Measurements from ENCODE around the gene LLGL2. TPM values are rescaled to one million over a fixed set of nuclear protein-coding genes. Genes with fewer than 3 reads are reported as not detected.

LLGL2 gene
- total RNA-seq, 1 experiment from 2014 or later: 6.6 TPM

DNA sequence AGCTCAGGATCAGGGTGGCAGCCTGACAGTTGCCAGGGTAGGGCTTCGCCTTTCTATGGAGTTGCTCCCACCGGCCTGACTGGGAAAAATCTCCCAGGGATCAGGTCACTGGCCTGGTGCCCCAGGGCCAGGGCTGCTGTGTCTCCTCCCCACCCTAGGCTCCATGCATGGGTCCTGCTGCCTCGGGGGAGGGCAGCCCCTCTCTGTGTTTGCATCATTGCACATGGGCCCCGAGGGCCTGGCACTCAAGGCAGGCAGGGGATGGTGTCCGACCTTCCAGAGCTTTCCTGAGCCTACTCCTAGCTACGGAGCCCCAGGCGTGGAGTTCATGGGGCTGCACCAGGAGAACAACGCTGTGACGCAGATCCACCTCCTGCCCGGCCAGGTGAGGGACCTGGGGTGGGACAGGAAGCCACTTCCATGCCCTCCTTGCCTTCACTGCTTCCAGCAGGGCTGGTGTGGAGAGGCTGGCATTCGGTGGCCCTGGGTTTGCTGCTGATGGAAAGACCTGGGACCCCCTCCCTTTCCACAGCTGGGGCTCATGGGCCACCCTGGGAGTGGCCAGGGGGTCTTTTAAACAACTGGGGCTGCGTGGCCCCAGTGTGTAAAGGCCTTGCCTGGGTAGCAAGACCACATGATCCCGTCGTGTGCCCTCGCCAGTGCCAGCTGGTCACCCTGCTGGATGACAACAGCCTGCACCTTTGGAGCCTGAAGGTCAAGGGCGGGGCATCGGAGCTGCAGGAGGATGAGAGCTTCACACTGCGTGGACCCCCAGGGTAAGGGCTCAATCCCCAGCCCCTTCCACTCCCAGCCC is 32.6 kb downstream of the LLGL2 start:
- DNase-seq (ENCODE audit: low read depth, low spot score): no peak
- in situ Hi-C loops (cut with HindIII; ENCODE audit: low pct_unique_long_range_greater_than_20kb, low sequenced_read_pairs): no loop called here

DNA sequence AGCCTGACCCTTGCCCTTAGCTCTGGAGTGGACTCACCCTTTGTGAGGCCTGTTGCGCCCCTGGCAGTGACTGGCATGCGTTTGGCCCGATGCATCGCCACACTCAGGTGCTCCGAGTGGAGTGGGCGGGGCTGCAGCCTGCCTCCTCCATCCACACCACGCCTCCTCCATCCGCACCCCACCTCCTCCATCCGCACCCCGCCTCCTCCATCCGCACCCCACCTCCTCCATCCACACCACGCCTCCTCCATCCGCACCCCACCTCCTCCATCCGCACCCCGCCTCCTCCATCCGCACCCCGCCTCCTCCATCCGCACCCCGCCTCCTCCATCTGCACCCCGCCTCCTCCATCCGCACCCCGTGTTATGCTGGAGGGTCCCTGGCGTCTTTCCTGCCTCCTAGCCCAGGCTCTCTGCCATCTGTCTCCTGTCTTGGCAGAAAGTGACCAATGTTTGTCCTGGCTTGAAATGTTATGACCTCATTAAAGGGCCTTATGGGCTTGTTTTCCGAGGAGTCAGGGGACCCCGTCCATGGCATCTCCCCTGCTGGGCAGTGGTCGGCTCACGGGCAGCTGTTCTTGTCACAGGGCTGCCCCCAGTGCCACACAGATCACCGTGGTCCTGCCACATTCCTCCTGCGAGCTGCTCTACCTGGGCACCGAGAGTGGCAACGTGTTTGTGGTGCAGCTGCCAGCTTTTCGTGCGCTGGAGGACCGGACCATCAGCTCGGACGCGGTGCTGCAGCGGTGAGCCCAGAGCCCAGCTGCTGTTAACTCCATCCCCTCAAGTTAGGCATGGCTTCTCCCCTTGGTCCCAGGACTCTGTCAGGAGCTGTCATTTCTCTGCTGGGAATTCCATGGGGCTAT is 33.4 kb downstream of the LLGL2 start:
- in situ Hi-C loops (cut with HindIII; ENCODE audit: low pct_unique_long_range_greater_than_20kb, low sequenced_read_pairs): no loop called here
- no peak for DNase-seq (ENCODE audit: low read depth, low spot score)

DNA sequence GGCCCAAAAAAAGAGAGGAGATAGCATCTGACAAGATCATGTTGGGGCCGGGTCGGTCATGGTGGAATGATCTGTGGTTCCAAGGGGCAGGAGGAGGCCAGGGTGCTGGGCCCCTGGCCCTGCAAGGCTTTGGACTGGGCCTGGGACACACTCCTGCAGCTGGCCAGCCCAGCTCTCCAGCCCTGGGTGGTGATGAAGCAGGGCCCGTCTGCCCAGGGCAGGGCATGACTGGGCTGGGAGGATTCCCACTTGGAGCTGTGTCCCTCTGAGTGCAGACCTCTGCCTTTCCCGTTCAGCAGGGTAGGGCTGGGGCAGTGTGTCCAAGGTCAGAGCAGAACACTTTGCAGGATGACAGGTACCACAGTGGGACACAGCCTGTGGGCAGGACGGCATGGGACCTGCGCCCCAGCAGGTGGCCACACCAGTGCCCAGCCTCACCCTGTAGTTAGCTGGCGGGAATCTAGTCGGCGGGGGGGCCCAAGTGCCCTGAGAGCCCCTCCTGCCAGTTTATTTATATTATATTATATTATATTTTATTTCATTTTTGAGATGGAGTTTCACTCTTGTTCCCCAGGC is 34.5 kb downstream of the LLGL2 start:
- DNase-seq (ENCODE audit: low read depth, low spot score): no peak
- in situ Hi-C loops (cut with HindIII; ENCODE audit: low pct_unique_long_range_greater_than_20kb, low sequenced_read_pairs): no loop called here

DNA sequence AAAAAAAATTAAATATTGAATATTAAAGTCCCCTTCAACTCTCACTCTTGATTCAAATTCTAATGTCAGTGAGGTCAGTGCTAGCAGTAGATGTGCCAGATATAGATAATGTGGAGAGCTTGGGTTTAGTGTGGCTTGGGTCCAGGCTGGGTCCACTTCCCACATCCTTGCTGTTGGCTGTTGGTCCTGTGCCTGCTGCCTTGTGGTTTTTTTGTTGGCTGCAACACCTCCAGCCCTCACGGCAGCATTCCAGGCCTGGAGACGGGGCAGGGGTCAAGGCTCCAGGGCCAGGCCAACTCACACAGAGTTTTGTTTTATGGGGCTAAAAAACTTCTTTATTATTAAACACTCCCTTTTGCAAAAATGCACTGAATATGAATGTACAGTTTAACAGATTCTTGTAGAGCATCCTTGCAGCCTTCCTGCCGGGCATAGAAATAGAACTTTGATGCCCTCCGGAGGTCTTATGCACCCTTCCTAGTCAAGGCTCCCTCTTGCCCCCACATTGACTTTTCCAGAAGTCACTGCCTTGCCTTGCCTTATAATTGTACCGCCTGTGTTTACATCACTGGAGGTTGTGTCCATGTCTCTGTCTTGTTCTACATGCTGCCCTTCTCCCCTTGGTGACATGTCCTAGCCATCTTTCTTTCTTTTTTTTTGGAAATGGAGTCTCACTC is 36.6 kb downstream of the LLGL2 start:
- in situ Hi-C loops (cut with HindIII; ENCODE audit: low pct_unique_long_range_greater_than_20kb, low sequenced_read_pairs): no loop called here
- DNase-seq (ENCODE audit: low read depth, low spot score): no peak

DNA sequence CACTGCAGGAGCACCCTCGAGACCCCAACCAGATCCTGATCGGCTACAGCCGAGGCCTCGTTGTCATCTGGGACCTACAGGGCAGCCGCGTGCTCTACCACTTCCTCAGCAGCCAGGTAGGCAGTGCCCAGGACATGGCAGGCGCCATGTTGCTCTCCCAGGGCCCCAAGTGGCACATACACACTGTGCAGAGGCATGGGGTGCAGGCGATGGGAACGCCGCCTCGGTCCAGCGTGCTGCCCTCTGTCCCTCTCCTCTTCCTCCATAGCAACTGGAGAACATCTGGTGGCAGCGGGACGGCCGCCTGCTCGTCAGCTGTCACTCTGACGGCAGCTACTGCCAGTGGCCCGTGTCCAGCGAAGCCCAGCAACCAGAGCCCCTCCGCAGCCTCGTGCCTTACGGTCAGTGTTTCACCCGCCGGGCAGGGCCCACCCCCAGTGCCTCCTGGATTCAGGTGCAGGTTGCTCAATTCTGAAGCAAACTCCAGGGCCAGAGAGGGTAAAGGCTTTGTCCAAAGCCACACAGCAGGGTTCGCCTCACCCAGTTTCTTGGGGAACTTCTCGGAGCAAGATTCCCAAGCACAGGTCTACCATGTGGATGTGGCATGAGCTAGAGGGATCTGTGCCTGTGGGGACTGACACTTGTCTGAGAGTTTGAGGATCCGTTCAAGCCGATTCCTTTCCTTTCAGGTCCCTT is 37.7 kb downstream of the LLGL2 start:
- no peak for DNase-seq (ENCODE audit: low read depth, low spot score)

DNA sequence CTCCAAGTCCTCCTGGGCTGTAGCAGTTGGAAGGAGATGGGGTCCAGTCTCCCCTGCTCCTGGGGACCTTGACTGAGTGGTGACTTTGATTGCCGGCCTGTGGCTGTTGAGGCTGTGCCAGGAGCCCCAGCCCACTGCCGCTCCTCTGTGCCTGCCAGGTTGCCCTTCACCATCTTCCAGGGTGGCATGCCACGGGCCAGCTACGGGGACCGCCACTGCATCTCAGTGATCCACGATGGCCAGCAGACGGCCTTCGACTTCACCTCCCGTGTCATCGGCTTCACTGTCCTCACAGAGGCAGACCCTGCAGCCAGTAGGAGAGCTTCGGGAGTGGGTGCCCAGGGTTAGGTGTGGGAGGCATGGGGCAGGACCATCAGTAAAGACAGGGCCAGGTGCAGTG is 38.7 kb downstream of the LLGL2 start:
- no peak for DNase-seq (ENCODE audit: low read depth, low spot score)
- in situ Hi-C loops (cut with HindIII; ENCODE audit: low pct_unique_long_range_greater_than_20kb, low sequenced_read_pairs): no loop called here

More for the DNA sequence above, 37.7 kb downstream of the LLGL2 start:
- in situ Hi-C loops (cut with HindIII; ENCODE audit: low pct_unique_long_range_greater_than_20kb, low sequenced_read_pairs): no loop called here

DNA sequence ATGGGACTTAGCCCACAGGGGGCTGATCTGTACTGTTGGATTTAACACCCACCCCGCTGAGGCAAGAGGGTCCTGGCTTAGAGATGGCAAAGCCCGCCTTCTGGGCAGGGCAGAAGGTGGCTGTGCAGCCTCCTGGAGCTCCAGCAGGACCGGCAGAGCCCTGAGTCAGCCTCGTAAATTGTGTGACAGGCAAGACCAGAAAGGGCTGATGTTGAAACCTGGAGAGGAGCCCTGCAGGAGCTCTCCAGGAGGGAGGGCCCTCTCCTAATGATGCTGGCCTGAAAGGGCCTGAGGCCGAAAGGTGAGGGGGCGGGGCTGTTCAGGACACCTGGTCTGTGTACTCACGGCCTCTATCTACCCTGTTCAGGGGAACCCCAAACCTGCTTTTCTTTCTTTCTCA is 39.6 kb downstream of the LLGL2 start:
- DNase-seq (ENCODE audit: low read depth, low spot score): no peak
- in situ Hi-C loops (cut with HindIII; ENCODE audit: low pct_unique_long_range_greater_than_20kb, low sequenced_read_pairs): no loop called here

DNA sequence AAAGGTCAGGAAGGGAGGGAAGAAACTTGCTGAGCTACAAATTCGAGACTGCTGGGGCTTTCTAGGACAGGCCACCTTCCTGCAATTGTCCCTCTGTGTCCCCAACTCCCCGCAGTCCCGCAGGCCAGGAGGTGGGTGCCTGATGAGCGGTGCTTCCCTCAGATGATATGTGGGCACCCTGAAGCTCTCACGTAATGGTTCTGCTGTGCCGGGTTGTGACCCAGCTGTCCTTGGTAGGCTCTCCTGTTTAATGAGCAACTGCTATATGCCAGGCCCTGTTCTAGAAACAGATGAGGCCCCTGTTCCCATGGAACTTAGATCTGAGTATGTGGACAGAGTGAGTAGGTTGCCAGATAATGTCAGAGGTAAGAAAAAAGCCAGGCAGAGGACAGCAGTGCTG is 40.1 kb downstream of the LLGL2 start:
- in situ Hi-C loops (cut with HindIII; ENCODE audit: low pct_unique_long_range_greater_than_20kb, low sequenced_read_pairs): no loop called here
- no peak for DNase-seq (ENCODE audit: low read depth, low spot score)

DNA sequence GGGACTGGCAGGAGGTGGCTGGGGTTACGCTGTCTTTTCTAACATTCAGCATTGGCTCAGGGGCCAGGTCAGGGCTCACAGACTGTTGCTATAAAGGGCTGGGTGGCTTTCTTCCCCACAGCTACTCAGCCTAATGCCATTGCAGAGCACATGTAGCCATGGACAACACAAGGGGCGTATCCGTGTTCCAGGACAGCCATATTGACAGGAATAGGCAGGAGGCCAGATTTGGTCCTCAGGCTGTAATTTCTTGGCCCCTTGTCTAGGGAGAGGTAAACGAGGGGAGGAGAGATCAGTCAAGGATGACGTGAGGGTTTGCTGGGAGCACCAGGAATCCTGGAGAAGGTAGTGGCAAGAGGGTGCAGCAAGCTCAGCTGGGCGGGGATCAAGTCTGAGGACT is 40.9 kb downstream of the LLGL2 start:
- in situ Hi-C loops (cut with HindIII; ENCODE audit: low pct_unique_long_range_greater_than_20kb, low sequenced_read_pairs): no loop called here

DNA sequence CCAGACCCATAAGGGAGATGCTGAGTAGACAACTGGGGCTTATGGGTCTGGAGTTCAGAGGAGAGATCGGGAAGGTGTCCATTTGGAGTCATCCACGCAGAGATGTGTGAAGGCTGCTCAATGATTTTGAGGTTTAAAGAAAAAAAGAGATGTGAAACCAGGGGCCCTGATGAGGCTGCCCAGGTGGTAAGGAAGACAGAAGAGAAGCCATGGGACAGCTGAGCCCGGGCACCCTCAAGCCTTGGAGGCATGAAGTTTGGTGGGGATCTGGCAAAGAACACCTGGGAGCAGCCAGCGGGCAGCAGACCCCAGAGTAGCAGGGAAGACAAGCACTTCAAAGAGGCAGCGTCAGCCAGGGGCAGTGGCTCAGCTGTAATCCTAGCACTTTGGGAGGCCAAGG is 41.3 kb downstream of the LLGL2 start:
- in situ Hi-C loops (cut with HindIII; ENCODE audit: low pct_unique_long_range_greater_than_20kb, low sequenced_read_pairs): no loop called here
- DNase-seq (ENCODE audit: low read depth, low spot score): no peak

More for the DNA sequence above, 40.9 kb downstream of the LLGL2 start:
- DNase-seq (ENCODE audit: low read depth, low spot score): no peak

DNA sequence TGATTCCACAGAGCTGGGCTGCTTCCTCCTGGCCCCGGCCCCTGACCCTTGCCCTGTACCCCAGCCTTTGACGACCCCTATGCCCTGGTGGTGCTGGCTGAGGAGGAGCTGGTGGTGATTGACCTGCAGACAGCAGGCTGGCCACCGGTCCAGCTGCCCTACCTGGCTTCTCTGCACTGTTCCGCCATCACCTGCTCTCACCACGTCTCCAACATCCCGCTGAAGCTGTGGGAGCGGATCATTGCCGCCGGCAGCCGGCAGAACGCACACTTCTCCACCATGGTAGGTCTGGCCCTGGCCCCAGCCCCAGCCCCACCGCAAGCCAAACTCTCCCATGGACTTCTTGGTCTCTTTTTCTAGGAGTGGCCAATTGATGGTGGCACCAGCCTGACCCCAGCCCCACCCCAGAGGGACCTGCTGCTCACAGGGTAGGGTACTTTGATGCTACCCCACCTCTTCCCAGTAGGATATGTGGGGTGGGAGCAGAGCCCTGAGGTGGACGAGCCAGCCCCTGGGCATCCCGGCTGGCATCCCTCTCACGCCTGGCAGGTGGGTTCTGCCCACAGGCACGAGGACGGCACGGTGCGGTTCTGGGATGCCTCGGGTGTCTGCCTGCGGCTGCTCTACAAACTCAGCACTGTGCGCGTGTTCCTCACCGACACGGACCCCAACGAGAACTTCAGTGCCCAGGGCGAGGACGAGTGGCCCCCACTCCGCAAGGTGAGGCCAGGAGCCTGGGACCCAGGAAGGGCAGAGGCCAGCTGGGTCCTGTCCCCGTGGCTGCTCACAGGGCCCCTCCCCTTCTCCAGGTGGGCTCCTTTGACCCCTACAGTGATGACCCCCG is 43.1 kb downstream of the LLGL2 start:
- in situ Hi-C loops (cut with HindIII; ENCODE audit: low pct_unique_long_range_greater_than_20kb, low sequenced_read_pairs): no loop called here
- DNase-seq (ENCODE audit: low read depth, low spot score): no peak

DNA sequence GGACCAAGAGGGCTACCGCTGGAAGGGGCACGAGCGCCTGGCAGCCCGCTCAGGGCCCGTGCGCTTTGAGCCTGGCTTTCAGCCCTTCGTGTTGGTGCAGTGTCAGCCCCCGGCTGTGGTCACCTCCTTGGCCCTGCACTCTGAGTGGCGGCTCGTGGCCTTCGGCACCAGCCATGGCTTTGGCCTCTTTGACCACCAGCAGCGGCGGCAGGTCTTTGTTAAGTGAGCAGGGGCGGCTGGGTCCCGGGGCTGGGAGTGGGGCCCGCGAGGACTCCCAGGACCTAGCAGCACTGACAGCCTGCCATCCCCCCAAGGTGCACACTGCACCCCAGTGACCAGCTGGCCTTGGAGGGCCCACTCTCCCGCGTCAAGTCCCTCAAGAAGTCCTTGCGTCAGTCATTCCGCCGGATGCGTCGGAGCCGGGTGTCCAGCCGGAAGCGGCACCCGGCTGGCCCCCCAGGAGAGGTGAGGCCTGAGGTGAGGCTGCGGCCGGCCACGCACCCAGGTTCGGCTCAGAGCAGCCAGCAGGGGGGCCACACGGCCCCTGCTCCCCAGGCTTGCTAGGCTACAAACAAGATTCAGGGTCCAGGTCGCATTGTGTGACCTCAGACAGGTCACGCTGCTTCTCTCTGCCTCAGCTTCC is 44.7 kb downstream of the LLGL2 start:
- no peak for DNase-seq (ENCODE audit: low read depth, low spot score)
- in situ Hi-C loops (cut with HindIII; ENCODE audit: low pct_unique_long_range_greater_than_20kb, low sequenced_read_pairs): no loop called here

DNA sequence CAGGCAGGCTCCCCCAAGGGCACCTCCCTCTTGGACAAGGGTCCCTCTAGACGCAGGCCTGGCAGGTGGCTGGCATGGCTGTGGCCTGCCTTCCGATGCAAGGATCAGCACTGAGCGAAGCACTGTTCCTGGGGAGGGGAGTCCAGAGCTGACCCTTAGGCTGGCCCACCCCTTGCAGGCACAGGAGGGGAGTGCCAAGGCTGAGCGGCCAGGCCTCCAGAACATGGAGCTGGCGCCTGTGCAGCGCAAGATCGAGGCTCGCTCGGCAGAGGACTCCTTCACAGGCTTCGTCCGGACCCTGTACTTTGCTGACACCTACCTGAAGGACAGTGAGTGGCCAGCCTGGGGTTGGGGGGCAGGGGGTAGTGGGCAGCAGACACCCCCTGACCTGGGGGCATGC is 45.3 kb downstream of the LLGL2 start:
- DNase-seq (ENCODE audit: low read depth, low spot score): no peak
- in situ Hi-C loops (cut with HindIII; ENCODE audit: low pct_unique_long_range_greater_than_20kb, low sequenced_read_pairs): no loop called here

DNA sequence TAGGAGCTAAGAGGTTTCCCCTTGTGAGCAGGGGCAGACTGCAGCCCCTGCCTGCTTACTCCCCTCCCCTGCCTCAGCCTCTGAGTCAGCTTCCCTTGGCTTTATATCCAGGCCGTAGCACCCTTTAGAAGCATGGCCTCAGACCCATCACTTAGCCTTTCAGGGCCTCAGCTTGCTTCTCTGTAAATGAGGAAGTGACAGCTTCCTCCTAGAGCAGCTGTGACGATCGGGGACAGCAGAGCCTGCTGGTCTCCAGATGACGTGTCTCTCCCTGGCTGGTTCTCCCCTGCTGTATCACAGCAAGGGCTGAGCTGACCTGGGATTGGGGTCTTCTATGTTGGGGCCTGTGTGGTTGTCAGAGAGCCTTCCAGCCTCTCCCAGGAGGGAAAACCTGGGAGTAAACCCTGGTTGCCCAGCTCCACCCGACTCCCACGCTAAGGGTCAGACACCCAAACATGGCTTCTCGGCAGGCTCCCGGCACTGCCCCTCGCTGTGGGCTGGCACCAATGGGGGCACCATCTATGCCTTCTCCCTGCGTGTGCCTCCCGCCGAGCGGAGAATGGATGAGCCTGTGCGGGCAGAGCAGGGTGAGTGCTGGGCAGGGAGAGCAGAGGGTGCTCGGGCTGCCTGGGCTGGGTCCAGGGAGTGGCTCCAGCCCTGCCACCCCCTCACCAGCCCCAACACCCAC is 45.8 kb downstream of the LLGL2 start:
- DNase-seq (ENCODE audit: low read depth, low spot score): no peak
- in situ Hi-C loops (cut with HindIII; ENCODE audit: low pct_unique_long_range_greater_than_20kb, low sequenced_read_pairs): no loop called here

DNA sequence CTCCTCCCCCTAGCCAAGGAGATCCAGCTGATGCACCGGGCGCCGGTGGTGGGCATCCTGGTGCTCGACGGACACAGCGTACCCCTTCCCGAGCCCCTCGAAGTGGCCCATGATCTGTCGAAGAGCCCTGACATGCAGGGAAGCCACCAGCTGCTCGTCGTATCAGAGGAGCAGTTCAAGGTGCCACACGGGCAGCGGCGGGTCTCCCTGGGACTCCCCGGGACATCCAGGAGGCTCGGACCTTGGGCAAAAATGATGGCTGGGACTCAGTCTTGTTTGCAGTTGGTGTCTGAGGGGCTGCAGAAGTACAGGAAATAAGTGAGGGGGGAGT is 46.4 kb downstream of the LLGL2 start:
- no peak for DNase-seq (ENCODE audit: low read depth, low spot score)
- in situ Hi-C loops (cut with HindIII; ENCODE audit: low pct_unique_long_range_greater_than_20kb, low sequenced_read_pairs): no loop called here

Data from SK-MEL-5 (cell line).